H9 (cell line): Measurements from ENCODE around the gene PKNOX2. TPM values are rescaled to one million over a fixed set of nuclear protein-coding genes. Genes with fewer than 3 reads are reported as not detected.

Experiments used
- DNase-seq: peaks from one replicate; pipeline ENCODE4 v3.0.0-alpha.2; 2017
- H2AFZ ChIP-seq: one replicate; pipeline ENCODE4 v1.6.1; 2013; ENCODE audit warnings: mild to moderate bottlenecking, low read length, control low read depth, moderate library complexity
- H2AK5ac ChIP-seq: 2 replicates; pipeline ENCODE4 v1.6.1; 2013; ENCODE audit warnings: low read length, control low read depth, mixed read lengths; ENCODE audit not compliant: insufficient read length
- H2BK120ac ChIP-seq: one replicate; pipeline ENCODE4 v1.6.1; 2013; ENCODE audit warnings: low read depth, mild to moderate bottlenecking, low read length, control low read depth, inconsistent platforms; ENCODE audit not compliant: poor library complexity, severe bottlenecking
- H2BK12ac ChIP-seq: 2 replicates; pipeline ENCODE4 v1.6.1; 2013; ENCODE audit warnings: low read length, control low read depth, mixed read lengths, low read depth; ENCODE audit not compliant: insufficient read length
- H2BK15ac ChIP-seq: 2 replicates; pipeline ENCODE4 v1.6.1; 2013; ENCODE audit warnings: low read depth, low read length, control low read depth
- H2BK20ac ChIP-seq: one replicate; pipeline ENCODE4 v1.6.1; 2013; ENCODE audit warnings: low read depth, mild to moderate bottlenecking, low read length, control low read depth, inconsistent platforms; ENCODE audit not compliant: poor library complexity, severe bottlenecking
- H2BK5ac ChIP-seq: 2 replicates; pipeline ENCODE4 v1.6.1; 2013; ENCODE audit warnings: low read length, control low read depth, mixed read lengths; ENCODE audit not compliant: insufficient read length
- H3K14ac ChIP-seq: 2 replicates; pipeline ENCODE4 v1.6.1; 2013; ENCODE audit warnings: low read length, control low read depth; ENCODE audit not compliant: insufficient read depth
- H3K18ac ChIP-seq: 2 replicates; pipeline ENCODE4 v1.6.1; 2013; ENCODE audit warnings: low read depth, mild to moderate bottlenecking, mixed read lengths, low read length, control low read depth; ENCODE audit not compliant: insufficient read length
- H3K23ac ChIP-seq: 2 replicates; pipeline ENCODE4 v1.6.1; 2013; ENCODE audit warnings: low read length, control low read depth, mixed read lengths, low read depth; ENCODE audit not compliant: insufficient read length
- H3K23me2 ChIP-seq: 2 replicates; pipeline ENCODE4 v1.6.1; 2013; ENCODE audit warnings: low read depth, mild to moderate bottlenecking, mixed read lengths, low read length, control low read depth; ENCODE audit not compliant: insufficient read length, poor library complexity, severe bottlenecking
- H3K27ac ChIP-seq: 2 replicates; pipeline ENCODE4 v1.5.1; 2013; ENCODE audit warnings: low read length, control low read depth, mixed read lengths, low read depth; ENCODE audit not compliant: insufficient read length
- H3K27me3 ChIP-seq: 2 replicates; pipeline ENCODE4 v1.6.1; 2013; ENCODE audit warnings: low read length, control low read depth, inconsistent platforms; ENCODE audit not compliant: insufficient read depth
- H3K4ac ChIP-seq: 2 replicates; pipeline ENCODE4 v1.6.1; 2013; ENCODE audit warnings: low read depth, mild to moderate bottlenecking, control low read depth, inconsistent platforms, low read length, moderate library complexity
- H3K4me1 ChIP-seq: 2 replicates; pipeline ENCODE4 v1.6.1; 2013; ENCODE audit warnings: low read length, control low read depth, inconsistent platforms; ENCODE audit not compliant: insufficient read depth
- H3K4me2 ChIP-seq: 2 replicates; pipeline ENCODE4 v1.6.1; 2013; ENCODE audit warnings: low read length, control low read depth, mixed read lengths; ENCODE audit not compliant: insufficient read length, insufficient read depth
- H3K56ac ChIP-seq: 2 replicates; pipeline ENCODE4 v1.6.1; 2013; ENCODE audit warnings: low read depth, mild to moderate bottlenecking, mixed read lengths, low read length, control low read depth; ENCODE audit not compliant: insufficient read length
- H3K79me1 ChIP-seq: 2 replicates; pipeline ENCODE4 v1.6.1; 2013; ENCODE audit warnings: low read depth, mild to moderate bottlenecking, moderate library complexity, low read length, control low read depth, inconsistent platforms; ENCODE audit not compliant: insufficient read depth, poor library complexity, severe bottlenecking
- H3K79me2 ChIP-seq: 2 replicates; pipeline ENCODE4 v1.6.1; 2013; ENCODE audit warnings: low read length, control low read depth, inconsistent platforms; ENCODE audit not compliant: insufficient read depth
- H3K9ac ChIP-seq: 2 replicates; pipeline ENCODE4 v1.6.1; 2013; ENCODE audit warnings: low read length, control low read depth, mixed read lengths; ENCODE audit not compliant: insufficient read length; ENCODE audit errors: extremely low read depth
- H3K9me3 ChIP-seq: one replicate; pipeline ENCODE4 v1.6.1; 2013; ENCODE audit warnings: low read depth, low read length, inconsistent platforms; ENCODE audit not compliant: control insufficient read depth
- H3T11ph ChIP-seq: one replicate; pipeline ENCODE4 v1.6.1; 2013; ENCODE audit warnings: mild to moderate bottlenecking, low read length, control low read depth, inconsistent platforms
- H4K20me1 ChIP-seq: one replicate; pipeline ENCODE4 v1.6.1; 2013; ENCODE audit not compliant: control insufficient read depth, insufficient read length, insufficient read depth
- H4K5ac ChIP-seq: 2 replicates; pipeline ENCODE4 v1.6.1; 2013; ENCODE audit warnings: low read depth, mild to moderate bottlenecking, mixed read lengths, low read length, control low read depth; ENCODE audit not compliant: insufficient read length
- H4K8ac ChIP-seq: replicated peaks from 2 replicates; pipeline ENCODE4 v1.6.1; 2013; ENCODE audit warnings: low read length, control low read depth, mixed read lengths, low read depth; ENCODE audit not compliant: insufficient read length
- H4K91ac ChIP-seq: 2 replicates; pipeline ENCODE4 v1.6.1; 2013; ENCODE audit warnings: low read depth, mild to moderate bottlenecking, moderate library complexity, mixed read lengths, low read length, control low read depth; ENCODE audit not compliant: insufficient read length
- H3K27ac Mint-ChIP-seq, 3 experiments: 2 replicates in 2 of 3; 3 replicates in 1 of 3; pipeline ENCODE4 v1.8.0; 2020 to 2021; ENCODE audit warnings: mixed read lengths in 3 of 3, mild to moderate bottlenecking in 1 of 3, moderate library complexity in 1 of 3
- H3K27me3 Mint-ChIP-seq: 2 replicates; pipeline ENCODE4 v1.8.0; 2021; ENCODE audit warnings: low read depth, mild to moderate bottlenecking, moderate library complexity, mixed read lengths
- H3K36me3 Mint-ChIP-seq, 3 experiments: 2 replicates in 2 of 3; 3 replicates in 1 of 3; pipeline ENCODE4 v1.8.0; 2020 to 2021; ENCODE audit warnings: low read depth in 3 of 3, mixed read lengths in 3 of 3; ENCODE audit not compliant: insufficient read depth in 1 of 3
- H3K4me1 Mint-ChIP-seq, 2 experiments: 2 replicates each; pipeline ENCODE4 v1.8.0; 2020; ENCODE audit warnings: mixed read lengths in 2 of 2
- H3K4me3 Mint-ChIP-seq, 2 experiments: 2 replicates in 1 of 2; 3 replicates in 1 of 2; pipeline ENCODE4 v1.8.0; 2020 to 2021; ENCODE audit warnings: mild to moderate bottlenecking in 2 of 2, mixed read lengths in 2 of 2, moderate library complexity in 1 of 2
- H3K9me3 Mint-ChIP-seq, 2 experiments: 2 replicates in 1 of 2; 3 replicates in 1 of 2; pipeline ENCODE4 v1.8.0; 2020; ENCODE audit warnings: mild to moderate bottlenecking in 2 of 2, mixed read lengths in 2 of 2, moderate library complexity in 1 of 2
- WGBS: extraction: QIAGEN DNeasy Blood & Tissue Kit; methylation state at CpG from one replicate; pipeline ENCODE4 v1.1.7; 2013; ENCODE audit warnings: missing lambda C conversion rate, low lambda C conversion rate, mixed read lengths; ENCODE audit not compliant: insufficient read length; ENCODE audit errors: extremely low coverage; 5-methylcytosine and 5-hydroxymethylcytosine counted together
- total RNA-seq: library from RNA; stranded (reverse); gene quantifications from 2 replicates; pipeline ENCODE4 v1.2.1, GENCODE V29; 2021
- TF ChIP-seq, protein P1 (sequence below): fragments of 200-600 bp; sonication (generic); conservative IDR thresholded peaks from 3 replicates; pipeline ENCODE4 v1.8.0; 2021; ENCODE audit warnings: antibody characterized with exemption, mild to moderate bottlenecking

PKNOX2 gene
- total RNA-seq, 1 experiment from 2014 or later = 1.3 TPM

- H3K4me2 ChIP-seq = no peak overlapping the region
- no peak overlapping the region for H4K5ac ChIP-seq
- no peak overlapping the region for H3K56ac ChIP-seq
- Mint-ChIP-seq H3K27ac (peak overlapping the region in 1 of 3 experiments; percentile 17; a peak in 1 of 7 replicates), H3K36me3 (peaks cover 0 to 9% (median 0%) of the 10 kb centered on the region in 3 experiments; a peak in 1 of 7 replicates), H3K4me3 (no peak overlapping the region), H3K4me1 (peaks cover 44% of the 10 kb centered on the region in 2 experiments), H3K9me3 (no peaks in the 10 kb centered on the region), H3K27me3 (peaks cover 4% of the 10 kb centered on the region)
- no peaks in the 10 kb centered on the region for H3K27me3 ChIP-seq
- no peaks in the 10 kb centered on the region for H4K20me1 ChIP-seq
- TF ChIP-seq, protein P1, sequence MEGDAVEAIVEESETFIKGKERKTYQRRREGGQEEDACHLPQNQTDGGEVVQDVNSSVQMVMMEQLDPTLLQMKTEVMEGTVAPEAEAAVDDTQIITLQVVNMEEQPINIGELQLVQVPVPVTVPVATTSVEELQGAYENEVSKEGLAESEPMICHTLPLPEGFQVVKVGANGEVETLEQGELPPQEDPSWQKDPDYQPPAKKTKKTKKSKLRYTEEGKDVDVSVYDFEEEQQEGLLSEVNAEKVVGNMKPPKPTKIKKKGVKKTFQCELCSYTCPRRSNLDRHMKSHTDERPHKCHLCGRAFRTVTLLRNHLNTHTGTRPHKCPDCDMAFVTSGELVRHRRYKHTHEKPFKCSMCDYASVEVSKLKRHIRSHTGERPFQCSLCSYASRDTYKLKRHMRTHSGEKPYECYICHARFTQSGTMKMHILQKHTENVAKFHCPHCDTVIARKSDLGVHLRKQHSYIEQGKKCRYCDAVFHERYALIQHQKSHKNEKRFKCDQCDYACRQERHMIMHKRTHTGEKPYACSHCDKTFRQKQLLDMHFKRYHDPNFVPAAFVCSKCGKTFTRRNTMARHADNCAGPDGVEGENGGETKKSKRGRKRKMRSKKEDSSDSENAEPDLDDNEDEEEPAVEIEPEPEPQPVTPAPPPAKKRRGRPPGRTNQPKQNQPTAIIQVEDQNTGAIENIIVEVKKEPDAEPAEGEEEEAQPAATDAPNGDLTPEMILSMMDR = no peak
- H3K14ac ChIP-seq = no peak overlapping the region
- no peaks in the 10 kb centered on the region for H3K79me1 ChIP-seq
- no peak overlapping the region for H3K27ac ChIP-seq
- H3K79me2 ChIP-seq = no peaks in the 10 kb centered on the region
- WGBS = no CpG with 5 or more reads among the region's 5 CpGs
- H2BK12ac ChIP-seq = no peak overlapping the region
- H4K91ac ChIP-seq = no peak overlapping the region
- H2BK120ac ChIP-seq = no peak overlapping the region
- H4K8ac ChIP-seq = no peak overlapping the region
- no peak overlapping the region for H2BK5ac ChIP-seq
- no peak overlapping the region for H2BK20ac ChIP-seq
- no peaks in the 10 kb centered on the region for H3K9me3 ChIP-seq
- H3K18ac ChIP-seq = no peak overlapping the region
- no peak overlapping the region for H3K9ac ChIP-seq
- H2AFZ ChIP-seq = no peak overlapping the region
- H2BK15ac ChIP-seq = no peak overlapping the region
- no peak overlapping the region for H3K23ac ChIP-seq
- DNase-seq = no peak
- H2AK5ac ChIP-seq = no peak overlapping the region
- H3T11ph ChIP-seq = no peak overlapping the region
- peaks cover 3% of the 10 kb centered on the region; the same call in 1 of the 2 replicates for H3K4me1 ChIP-seq
- H3K23me2 ChIP-seq = no peaks in the 10 kb centered on the region
- H3K4ac ChIP-seq = no peak overlapping the region
Observed at GRCh38 chr11:125397421-125397820, 232.9 kb downstream of the PKNOX2 start.
